OCI-LY1 (cell line): Measurements from ENCODE around the gene EEF1G.

Experiments used
- H2AFZ ChIP-seq: fragments of 200-600 bp; sonication (generic), shearing (Covaris generic); 2 replicates; pipeline ENCODE4 v1.6.0; 2014; ENCODE audit warnings: antibody characterized with exemption, mild to moderate bottlenecking, low read length
- H3F3A ChIP-seq: fragments of 200-600 bp; sonication (generic), shearing (Covaris generic); 2 replicates; pipeline ENCODE4 v1.6.0; 2014; ENCODE audit warnings: mild to moderate bottlenecking, antibody characterized with exemption, low read length, moderate library complexity; ENCODE audit not compliant: insufficient read depth
- H3K27ac ChIP-seq: fragments of 200-600 bp; sonication (generic); 2 replicates; pipeline ENCODE4 v1.5.1; 2014; ENCODE audit warnings: low read length, mixed run types, mild to moderate bottlenecking, low read depth; ENCODE audit not compliant: poor library complexity, severe bottlenecking
- H3K27me3 ChIP-seq: fragments of 200-600 bp; sonication (generic); 2 replicates; pipeline ENCODE4 v1.6.0; 2014; ENCODE audit warnings: antibody characterized with exemption, mild to moderate bottlenecking, low read length, moderate library complexity; ENCODE audit not compliant: insufficient read depth
- H3K36me3 ChIP-seq: fragments of 200-600 bp; sonication (generic); 2 replicates; pipeline ENCODE4 v1.6.1; 2014; ENCODE audit warnings: mild to moderate bottlenecking, antibody characterized with exemption, low read length, moderate library complexity, mixed read lengths; ENCODE audit not compliant: insufficient read depth
- H3K4me1 ChIP-seq: fragments of 200-600 bp; sonication (generic); 2 replicates; pipeline ENCODE4 v1.5.1; 2014; ENCODE audit warnings: mild to moderate bottlenecking, low read length, moderate library complexity; ENCODE audit not compliant: insufficient read depth, severe bottlenecking
- H3K4me2 ChIP-seq: fragments of 200-600 bp; sonication (generic), shearing (Covaris generic); 2 replicates; pipeline ENCODE4 v1.6.1; 2014; ENCODE audit warnings: low read length
- H3K4me3 ChIP-seq: fragments of 200-600 bp; sonication (generic); 2 replicates; pipeline ENCODE4 v1.5.1; 2014; ENCODE audit warnings: low read length, low read depth, mild to moderate bottlenecking, mixed read lengths; ENCODE audit not compliant: poor library complexity, severe bottlenecking
- H3K79me2 ChIP-seq: fragments of 200-600 bp; shearing (Covaris generic); 2 replicates; pipeline ENCODE4 v1.6.1; 2016; ENCODE audit warnings: mixed run types, low read length, mixed read lengths; ENCODE audit not compliant: insufficient read depth
- H3K9ac ChIP-seq: fragments of 200-600 bp; sonication (generic), shearing (Covaris generic); 2 replicates; pipeline ENCODE4 v1.6.1; 2014; ENCODE audit warnings: mild to moderate bottlenecking, low read length, mixed read lengths
- H3K9me2 ChIP-seq: fragments of 200-600 bp; sonication (generic), shearing (Covaris generic); 2 replicates; pipeline ENCODE4 v1.6.1; 2014; ENCODE audit warnings: low read depth, mild to moderate bottlenecking, low read length, mixed read lengths
- H3K9me3 ChIP-seq: fragments of 200-600 bp; shearing (Covaris generic); 2 replicates; pipeline ENCODE4 v1.6.1; 2014; ENCODE audit warnings: low read length, mixed read lengths
- H4K20me1 ChIP-seq: fragments of 200-600 bp; sonication (generic), shearing (Covaris generic); 2 replicates; pipeline ENCODE4 v1.6.0; 2016; ENCODE audit warnings: mild to moderate bottlenecking, low read length; ENCODE audit not compliant: insufficient read depth
- EZH2 ChIP-seq: fragments of 200-600 bp; sonication (generic), shearing (Covaris generic); IDR thresholded peaks from 2 replicates; pipeline ENCODE4 v1.8.0; 2017; ENCODE audit warnings: borderline replicate concordance, mixed run types, mild to moderate bottlenecking, antibody characterized with exemption, low read length, moderate library complexity, mixed read lengths
- TF ChIP-seq, protein P1 (sequence below): fragments of 200-600 bp; sonication (generic), shearing (Covaris generic); IDR thresholded peaks from 2 replicates; pipeline ENCODE4 v1.5.1; 2017; ENCODE audit warnings: mild to moderate bottlenecking, antibody characterized with exemption, low read length, moderate library complexity, mixed read lengths

EEF1G gene

DNA sequence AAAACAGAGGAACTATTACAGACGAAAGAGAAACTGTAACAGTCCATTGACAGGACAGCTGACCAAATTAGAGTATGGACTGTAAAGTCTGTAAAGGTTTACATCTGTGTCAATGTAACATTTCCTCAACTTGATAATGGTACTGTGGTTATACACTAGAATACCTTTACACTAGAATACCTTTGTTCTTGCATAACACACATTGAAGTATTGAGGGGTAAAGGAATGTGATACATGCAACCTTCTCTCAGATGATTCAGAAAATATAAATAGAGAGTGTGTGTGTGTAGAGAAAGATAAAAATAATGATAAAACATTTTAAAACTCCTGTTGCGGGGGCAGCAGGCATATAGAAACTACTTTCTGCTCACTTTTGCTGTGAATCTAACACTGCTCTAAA lies 5.6 kb upstream of the EEF1G start:
- H3K27me3 ChIP-seq, result no peaks in the 10 kb centered on the region
- H2AFZ ChIP-seq, result no peak overlapping the region
- peaks cover 15% of the 10 kb centered on the region for H3K4me1 ChIP-seq
- no peaks in the 10 kb centered on the region for H4K20me1 ChIP-seq
- no peaks in the 10 kb centered on the region for H3K79me2 ChIP-seq
- H3K9me2 ChIP-seq, result no peaks in the 10 kb centered on the region
- no peak overlapping the region for H3K4me3 ChIP-seq
- peaks cover 75% of the 10 kb centered on the region for H3K36me3 ChIP-seq
- no peak for TF ChIP-seq EZH2
- TF ChIP-seq, protein P1, sequence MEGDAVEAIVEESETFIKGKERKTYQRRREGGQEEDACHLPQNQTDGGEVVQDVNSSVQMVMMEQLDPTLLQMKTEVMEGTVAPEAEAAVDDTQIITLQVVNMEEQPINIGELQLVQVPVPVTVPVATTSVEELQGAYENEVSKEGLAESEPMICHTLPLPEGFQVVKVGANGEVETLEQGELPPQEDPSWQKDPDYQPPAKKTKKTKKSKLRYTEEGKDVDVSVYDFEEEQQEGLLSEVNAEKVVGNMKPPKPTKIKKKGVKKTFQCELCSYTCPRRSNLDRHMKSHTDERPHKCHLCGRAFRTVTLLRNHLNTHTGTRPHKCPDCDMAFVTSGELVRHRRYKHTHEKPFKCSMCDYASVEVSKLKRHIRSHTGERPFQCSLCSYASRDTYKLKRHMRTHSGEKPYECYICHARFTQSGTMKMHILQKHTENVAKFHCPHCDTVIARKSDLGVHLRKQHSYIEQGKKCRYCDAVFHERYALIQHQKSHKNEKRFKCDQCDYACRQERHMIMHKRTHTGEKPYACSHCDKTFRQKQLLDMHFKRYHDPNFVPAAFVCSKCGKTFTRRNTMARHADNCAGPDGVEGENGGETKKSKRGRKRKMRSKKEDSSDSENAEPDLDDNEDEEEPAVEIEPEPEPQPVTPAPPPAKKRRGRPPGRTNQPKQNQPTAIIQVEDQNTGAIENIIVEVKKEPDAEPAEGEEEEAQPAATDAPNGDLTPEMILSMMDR, result no peak
- no peak overlapping the region for H3K9ac ChIP-seq
- H3K27ac ChIP-seq, result no peak overlapping the region
- no peaks in the 10 kb centered on the region for H3K9me3 ChIP-seq
- no peaks in the 10 kb centered on the region for H3F3A ChIP-seq
- no peak overlapping the region for H3K4me2 ChIP-seq

DNA sequence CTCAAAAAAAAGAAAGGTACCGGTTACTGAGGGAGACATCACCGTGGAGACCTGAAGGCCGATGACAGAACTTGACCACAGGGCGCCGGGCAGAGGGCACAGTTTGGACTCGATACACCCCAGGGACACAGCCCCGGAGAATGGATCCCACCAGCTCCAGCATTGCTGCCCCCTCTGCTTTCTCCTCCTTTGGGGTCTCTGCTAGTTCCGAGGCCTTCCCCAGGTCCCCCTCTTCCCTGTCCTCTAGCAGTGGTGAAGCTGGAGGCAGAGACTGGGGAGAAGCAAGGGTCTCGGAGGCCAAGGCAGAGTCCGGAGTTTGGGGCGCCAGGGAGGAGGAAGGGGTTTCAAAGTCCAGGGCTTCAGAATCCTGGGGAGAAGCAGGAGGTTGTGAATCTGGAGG lies 4.8 kb upstream of the EEF1G start:
- H3K9me2 ChIP-seq, result no peaks in the 10 kb centered on the region
- no peaks in the 10 kb centered on the region for H3F3A ChIP-seq
- no peak overlapping the region for H3K9ac ChIP-seq
- H3K9me3 ChIP-seq, result no peaks in the 10 kb centered on the region
- no peaks in the 10 kb centered on the region for H3K79me2 ChIP-seq
- no peaks in the 10 kb centered on the region for H4K20me1 ChIP-seq
- no peaks in the 10 kb centered on the region for H3K27me3 ChIP-seq
- TF ChIP-seq EZH2, result no peak
- TF ChIP-seq, protein P1, result no peak
- no peak overlapping the region for H3K4me3 ChIP-seq
- peaks cover 15% of the 10 kb centered on the region for H3K4me1 ChIP-seq
- H3K4me2 ChIP-seq, result no peak overlapping the region
- H3K27ac ChIP-seq, result no peak overlapping the region
- no peak overlapping the region for H2AFZ ChIP-seq
- H3K36me3 ChIP-seq, result peaks cover 68% of the 10 kb centered on the region

DNA sequence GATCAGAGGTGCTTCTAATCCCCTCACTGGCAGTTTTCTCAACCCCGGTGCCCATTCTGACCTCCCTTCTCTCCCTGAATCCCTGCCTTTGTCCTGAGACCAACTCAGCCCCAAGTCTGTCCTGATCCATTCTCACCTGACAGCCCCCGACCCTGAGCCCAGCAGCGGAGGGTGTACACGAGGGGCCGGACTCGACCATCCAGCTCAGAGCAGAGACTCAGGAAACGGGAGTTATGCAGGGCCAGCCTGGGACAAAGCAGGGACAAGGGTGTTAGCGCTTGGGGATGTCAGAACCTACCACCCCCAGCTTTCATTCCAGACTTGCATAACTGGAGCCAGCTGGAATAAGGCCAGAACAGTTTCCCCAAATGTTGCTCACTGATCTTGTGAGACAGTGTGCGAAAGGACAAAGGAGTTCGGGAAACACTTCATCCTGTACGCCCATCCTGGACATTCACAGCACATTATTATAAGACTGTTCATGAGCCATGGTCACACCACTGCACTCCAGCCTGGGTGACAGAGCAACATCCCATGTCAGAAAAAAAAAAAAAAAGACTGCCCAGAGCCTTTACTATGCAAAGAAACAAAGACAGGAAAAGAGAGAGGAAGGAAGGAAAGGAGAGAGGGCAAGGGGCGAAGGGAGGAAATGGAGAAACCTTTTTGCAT lies 3.5 kb upstream of the EEF1G start:
- no peak overlapping the region for H3K4me3 ChIP-seq
- peaks cover 22% of the 10 kb centered on the region for H3K4me1 ChIP-seq
- no peaks in the 10 kb centered on the region for H3K9me3 ChIP-seq
- no peak overlapping the region for H2AFZ ChIP-seq
- no peaks in the 10 kb centered on the region for H3F3A ChIP-seq
- TF ChIP-seq, protein P1, result no peak
- no peak for TF ChIP-seq EZH2
- no peak overlapping the region for H3K4me2 ChIP-seq
- H3K27ac ChIP-seq, result no peak overlapping the region
- H3K79me2 ChIP-seq, result peaks cover 13% of the 10 kb centered on the region
- peaks cover 65% of the 10 kb centered on the region for H3K36me3 ChIP-seq
- no peaks in the 10 kb centered on the region for H4K20me1 ChIP-seq
- H3K9ac ChIP-seq, result no peak overlapping the region
- no peaks in the 10 kb centered on the region for H3K9me2 ChIP-seq
- H3K27me3 ChIP-seq, result no peaks in the 10 kb centered on the region
